Panc1 (cell line): ENCODE data around the gene MAP3K21.

ENCODE experiments used
- POLR2AphosphoS5 ChIP-seq: IDR thresholded peaks from 2 replicates; pipeline ENCODE4 v1.6.1; 2012; ENCODE audit warnings: mild to moderate bottlenecking, low read depth, low read length, moderate library complexity
- TCF7L2 ChIP-seq: IDR thresholded peaks from 2 replicates; pipeline ENCODE4 v1.6.1; 2011; ENCODE audit warnings: mild to moderate bottlenecking, low read depth, low read length, inconsistent platforms
- TF ChIP-seq, protein P1 (sequence below): fragments of 450-650 bp; IDR thresholded peaks from 2 replicates; pipeline ENCODE4 v1.5.1; 2017; ENCODE audit warnings: mild to moderate bottlenecking
- TF ChIP-seq, protein P2 (sequence below), 2 experiments: IDR thresholded peaks; 2 replicates each; pipeline ENCODE4 v1.6.1; 2011 to 2012; ENCODE audit warnings: low read depth in 2 of 2, control low read depth in 1 of 2, low read length in 1 of 2, mild to moderate bottlenecking in 1 of 2, moderate library complexity in 1 of 2; ENCODE audit not compliant: insufficient read depth in 1 of 2

DNA sequence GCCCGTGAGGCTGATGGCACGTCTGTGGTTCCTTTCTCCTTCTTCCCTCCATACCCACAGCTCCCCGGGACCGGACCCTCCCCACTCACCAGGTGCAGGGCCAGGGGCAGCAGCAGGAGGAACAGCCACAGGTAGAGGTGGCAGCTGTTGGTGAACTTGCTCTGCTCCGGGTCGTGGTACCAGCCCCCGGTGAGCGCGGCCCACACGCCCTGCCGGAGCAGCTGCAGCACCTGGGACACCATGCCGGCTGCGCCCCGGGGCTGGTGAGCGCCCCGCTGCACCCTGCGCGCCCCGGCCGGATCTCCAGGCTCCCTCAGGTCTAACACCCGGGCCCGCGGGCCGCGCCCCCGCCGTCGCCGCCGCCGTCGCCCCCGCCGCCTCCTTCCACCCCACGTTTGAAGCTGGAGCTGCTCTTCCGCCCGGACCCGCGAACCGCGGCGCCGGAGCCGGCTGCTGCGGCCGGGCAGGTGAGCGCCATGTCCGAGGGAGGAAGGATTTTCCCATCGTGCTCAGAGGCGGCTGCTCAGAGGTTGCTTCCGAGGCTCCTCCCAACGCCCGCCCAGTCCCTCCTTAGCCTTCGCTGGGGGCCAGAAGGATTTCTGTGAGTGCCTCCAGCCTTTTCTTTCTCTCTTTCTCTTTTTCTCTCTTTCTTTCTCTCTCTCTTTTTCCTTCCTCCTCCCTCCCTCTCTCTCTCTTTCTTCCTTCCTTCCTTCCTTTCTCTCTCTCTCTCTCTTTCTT is 32.1 kb upstream of the MAP3K21 start, which contains the start of gene PCNX2:
- TF ChIP-seq, protein P1, sequence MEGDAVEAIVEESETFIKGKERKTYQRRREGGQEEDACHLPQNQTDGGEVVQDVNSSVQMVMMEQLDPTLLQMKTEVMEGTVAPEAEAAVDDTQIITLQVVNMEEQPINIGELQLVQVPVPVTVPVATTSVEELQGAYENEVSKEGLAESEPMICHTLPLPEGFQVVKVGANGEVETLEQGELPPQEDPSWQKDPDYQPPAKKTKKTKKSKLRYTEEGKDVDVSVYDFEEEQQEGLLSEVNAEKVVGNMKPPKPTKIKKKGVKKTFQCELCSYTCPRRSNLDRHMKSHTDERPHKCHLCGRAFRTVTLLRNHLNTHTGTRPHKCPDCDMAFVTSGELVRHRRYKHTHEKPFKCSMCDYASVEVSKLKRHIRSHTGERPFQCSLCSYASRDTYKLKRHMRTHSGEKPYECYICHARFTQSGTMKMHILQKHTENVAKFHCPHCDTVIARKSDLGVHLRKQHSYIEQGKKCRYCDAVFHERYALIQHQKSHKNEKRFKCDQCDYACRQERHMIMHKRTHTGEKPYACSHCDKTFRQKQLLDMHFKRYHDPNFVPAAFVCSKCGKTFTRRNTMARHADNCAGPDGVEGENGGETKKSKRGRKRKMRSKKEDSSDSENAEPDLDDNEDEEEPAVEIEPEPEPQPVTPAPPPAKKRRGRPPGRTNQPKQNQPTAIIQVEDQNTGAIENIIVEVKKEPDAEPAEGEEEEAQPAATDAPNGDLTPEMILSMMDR, result no peak
- TF ChIP-seq POLR2AphosphoS5 (no peak), TCF7L2 (no peak)
- TF ChIP-seq, protein P2, sequence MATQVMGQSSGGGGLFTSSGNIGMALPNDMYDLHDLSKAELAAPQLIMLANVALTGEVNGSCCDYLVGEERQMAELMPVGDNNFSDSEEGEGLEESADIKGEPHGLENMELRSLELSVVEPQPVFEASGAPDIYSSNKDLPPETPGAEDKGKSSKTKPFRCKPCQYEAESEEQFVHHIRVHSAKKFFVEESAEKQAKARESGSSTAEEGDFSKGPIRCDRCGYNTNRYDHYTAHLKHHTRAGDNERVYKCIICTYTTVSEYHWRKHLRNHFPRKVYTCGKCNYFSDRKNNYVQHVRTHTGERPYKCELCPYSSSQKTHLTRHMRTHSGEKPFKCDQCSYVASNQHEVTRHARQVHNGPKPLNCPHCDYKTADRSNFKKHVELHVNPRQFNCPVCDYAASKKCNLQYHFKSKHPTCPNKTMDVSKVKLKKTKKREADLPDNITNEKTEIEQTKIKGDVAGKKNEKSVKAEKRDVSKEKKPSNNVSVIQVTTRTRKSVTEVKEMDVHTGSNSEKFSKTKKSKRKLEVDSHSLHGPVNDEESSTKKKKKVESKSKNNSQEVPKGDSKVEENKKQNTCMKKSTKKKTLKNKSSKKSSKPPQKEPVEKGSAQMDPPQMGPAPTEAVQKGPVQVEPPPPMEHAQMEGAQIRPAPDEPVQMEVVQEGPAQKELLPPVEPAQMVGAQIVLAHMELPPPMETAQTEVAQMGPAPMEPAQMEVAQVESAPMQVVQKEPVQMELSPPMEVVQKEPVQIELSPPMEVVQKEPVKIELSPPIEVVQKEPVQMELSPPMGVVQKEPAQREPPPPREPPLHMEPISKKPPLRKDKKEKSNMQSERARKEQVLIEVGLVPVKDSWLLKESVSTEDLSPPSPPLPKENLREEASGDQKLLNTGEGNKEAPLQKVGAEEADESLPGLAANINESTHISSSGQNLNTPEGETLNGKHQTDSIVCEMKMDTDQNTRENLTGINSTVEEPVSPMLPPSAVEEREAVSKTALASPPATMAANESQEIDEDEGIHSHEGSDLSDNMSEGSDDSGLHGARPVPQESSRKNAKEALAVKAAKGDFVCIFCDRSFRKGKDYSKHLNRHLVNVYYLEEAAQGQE (IDR thresholded peaks at IDR 0.05; ENCODE audit: insufficient read depth in 1 of 2, low read depth in 2 of 2, low read length in 1 of 2), result no peak
